GM19035 (cell line): ENCODE data around the gene INAVA.
A peak's percentile ranks its signal among the peaks of the same experiment; 100 is the strongest.

Experiments used
- ATAC-seq: cut with Tn5 transposase; IDR thresholded peaks from one replicate; pipeline ENCODE4 v1.9.1; 2021; ENCODE audit not compliant: unreplicated experiment

INAVA gene

GRCh38 chr1:200894712-200895442, at the start of gene INAVA:
TSS of gene INAVA (plus strand) at chr1:200894900. CDS start at chr1:200898401, 3,501 bp downstream.
- no peak for ATAC-seq

GRCh38 chr1:200845360-200845759, 49.3 kb upstream of the INAVA start:
- ATAC-seq: no peak

DNA sequence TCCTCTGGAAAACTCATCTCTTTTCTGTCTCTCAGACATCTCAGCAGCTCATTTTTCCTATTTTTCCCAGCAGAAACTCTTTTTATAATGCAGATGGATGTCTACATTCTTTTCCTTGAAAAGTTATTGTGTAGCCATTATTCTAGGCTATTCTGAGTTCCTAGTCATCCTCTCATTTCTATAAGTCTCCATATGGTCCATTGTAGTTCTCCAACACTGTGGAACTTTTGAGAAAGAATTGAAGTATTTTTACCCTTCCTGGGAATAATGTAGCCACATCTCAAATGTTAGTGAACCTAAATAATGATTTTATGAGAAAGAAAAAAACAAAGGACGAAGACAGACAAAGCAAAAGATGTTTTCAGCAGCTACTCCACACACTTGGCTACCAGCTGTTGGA, 48.3 kb upstream of the INAVA start:
- no peak for ATAC-seq

DNA sequence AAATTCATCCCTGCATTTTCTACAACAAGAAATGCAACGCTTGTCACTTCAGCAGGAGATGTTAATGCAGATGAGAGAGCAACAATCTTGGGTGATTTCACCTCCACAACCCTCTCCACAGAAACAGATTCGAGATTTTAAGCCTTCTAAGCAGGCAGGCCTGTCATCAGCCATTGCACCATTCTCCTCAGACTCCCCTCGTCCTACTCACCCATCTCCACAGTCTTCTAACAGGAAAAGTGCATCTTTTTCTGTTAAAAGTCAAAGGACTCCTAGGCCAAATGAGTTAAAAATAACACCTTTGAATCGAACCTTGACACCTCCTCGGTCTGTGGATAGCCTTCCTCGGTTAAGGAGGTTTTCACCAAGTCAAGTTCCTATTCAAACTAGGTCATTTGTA, 45.3 kb upstream of the INAVA start:
- no peak for ATAC-seq

DNA sequence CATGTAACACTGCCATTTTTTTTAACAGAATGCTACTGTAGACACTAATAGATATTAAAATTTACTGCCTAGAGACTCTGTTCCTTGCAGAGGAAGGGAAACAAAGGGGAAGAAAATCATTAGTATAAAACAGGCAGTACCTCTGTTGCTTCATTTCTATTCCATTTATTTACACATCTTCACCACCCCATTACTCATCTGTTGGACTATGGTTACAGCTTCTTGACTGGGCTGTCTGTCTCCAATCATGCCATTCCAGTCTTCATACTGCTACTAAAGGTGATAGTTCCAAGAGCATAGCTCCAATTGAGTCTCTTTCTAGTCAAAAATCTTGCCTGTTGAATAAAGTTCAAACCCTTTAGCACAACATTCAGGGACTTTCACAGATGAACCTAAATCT, 44.1 kb upstream of the INAVA start:
- no peak for ATAC-seq

GRCh38 chr1:200856716-200857357, 37.9 kb upstream of the INAVA start:
- ATAC-seq: no peak

- no peak for ATAC-seq
Measured at GRCh38 chr1:200857804-200858203, 36.9 kb upstream of the INAVA start.

- ATAC-seq: no peak
Measured at GRCh38 chr1:200861937-200862647, 32.6 kb upstream of the INAVA start.

DNA sequence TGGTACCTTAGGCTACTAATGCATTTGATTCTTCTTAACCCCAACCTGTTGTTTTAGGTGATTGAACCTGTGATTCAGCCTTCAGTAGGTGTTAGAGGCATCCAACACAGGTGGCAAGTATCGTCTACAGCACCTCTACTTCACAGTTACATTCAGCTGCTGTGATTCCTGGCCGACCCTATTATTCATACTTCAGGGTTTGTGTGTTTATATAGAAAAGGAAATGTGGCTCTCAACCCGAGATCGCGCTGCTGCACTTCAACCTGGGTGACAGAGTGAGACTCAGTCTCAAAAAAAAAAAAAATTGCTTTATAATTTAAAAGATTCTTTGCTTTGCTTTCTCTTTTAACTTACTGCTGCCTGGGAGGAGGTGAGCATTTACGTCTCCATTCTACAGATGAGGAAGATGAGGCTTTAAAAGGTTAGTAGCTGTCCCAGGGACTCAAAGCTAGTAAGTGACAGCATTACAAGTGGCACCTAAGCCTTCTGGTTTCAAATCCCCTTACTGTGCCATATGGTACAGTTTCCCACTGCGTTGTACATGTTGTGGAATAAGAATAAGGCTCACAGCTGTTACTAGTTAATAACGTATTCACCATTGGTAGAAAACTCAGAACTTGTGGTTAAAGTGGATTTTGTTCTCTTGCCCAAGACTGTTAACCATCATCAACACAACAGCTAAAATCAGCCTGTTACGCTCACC, 31.8 kb upstream of the INAVA start:
- no peak for ATAC-seq

GRCh38 chr1:200866116-200866515, 28.6 kb upstream of the INAVA start:
- no peak for ATAC-seq

GRCh38 chr1:200866521-200866920, 28.2 kb upstream of the INAVA start:
- ATAC-seq: peak; percentile 86

- ATAC-seq: no peak
Measured at GRCh38 chr1:200867018-200867811, 27.5 kb upstream of the INAVA start.

DNA sequence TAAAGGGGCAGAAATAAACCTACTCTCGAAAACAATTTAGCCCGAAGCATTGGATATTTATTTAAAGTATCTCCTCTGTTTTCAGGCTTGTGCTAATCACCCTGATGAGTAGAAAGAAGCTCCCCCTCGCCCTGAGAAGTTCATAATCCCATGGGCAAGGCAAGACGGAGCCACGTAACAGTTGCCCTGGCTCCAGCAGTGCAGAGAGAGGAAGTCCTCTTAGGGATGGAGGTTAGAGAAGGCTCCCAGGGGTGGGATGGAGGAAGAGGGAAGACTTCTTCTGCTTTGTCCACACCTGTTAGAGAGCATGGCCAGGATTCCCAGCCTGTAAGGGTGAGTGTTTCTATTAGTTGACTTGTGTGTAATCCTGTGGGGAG, 25.3 kb upstream of the INAVA start:
- ATAC-seq: no peak

DNA sequence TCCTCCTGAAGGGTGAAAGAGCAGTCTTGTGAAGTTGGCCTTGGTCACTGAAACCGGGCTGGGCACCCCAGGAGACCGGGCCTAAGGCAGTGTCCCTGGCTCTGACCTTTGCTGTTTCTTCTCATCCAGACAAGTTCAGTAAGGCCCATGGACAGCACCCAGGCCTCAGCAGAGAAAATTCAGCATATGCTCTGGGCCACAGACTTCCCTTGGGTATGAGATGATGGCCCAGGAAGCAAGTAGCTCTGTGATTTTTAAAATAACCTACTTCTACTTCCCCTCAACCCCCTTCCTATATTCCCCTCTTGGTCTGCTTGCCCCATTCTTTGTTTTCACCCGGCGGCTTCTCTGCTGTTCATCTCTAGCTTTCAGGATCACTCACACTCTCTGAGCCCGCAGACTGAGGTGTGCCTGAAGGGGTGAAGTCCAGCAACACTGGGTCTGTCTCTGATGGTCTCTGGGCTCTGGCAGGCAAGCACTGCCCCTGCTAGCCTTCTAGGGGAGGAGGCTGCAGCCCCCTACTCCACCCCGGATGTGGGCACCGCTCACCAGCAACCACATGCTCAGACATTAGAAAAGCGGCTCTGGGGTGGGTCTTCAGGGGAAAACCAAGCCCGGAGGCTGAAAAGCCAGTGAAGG, 24.8 kb upstream of the INAVA start:
- ATAC-seq: peak; percentile 56

DNA sequence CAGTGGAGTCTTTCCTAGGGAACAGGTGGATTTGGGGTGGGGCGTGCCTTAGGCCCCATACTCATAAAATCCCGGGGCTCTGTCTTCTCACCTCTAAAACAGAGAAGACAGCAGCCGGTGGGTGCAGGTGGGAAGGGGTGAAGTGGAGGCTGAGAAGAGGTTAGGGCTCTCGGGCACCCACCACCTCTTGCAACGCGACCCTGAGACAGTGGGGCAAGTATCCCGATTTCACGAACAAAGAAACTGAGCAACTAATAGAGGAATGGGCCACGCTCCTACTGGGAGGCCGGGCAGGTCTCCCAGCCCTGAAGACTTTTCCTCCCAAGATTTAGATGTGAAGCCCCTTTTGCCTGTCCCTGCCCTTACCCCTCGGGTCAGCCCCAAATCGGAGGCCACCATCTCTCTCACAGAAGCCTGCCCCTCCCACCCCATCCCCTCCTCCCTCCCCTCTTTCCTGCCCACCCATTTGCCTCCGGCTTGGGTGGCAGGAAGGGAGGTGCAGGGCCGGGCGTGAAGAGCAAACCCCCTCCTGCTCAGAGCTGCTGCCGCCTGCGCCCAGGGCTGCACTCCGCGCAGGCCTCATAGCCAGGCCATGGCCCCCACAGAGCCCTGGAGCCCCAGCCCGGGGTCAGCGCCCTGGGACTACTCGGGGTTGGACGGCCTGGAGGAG, 22.1 kb upstream of the INAVA start, which contains the start of gene GPR25:
Gene GPR25 (plus strand): TSS at position 536 of the 670 bp plus-strand sequence. CDS start 57 bp downstream, at position 593.
- ATAC-seq: no peak

GRCh38 chr1:200873116-200873670, 21.5 kb upstream of the INAVA start:
- no peak for ATAC-seq

GRCh38 chr1:200873671-200874397, 20.9 kb upstream of the INAVA start:
- no peak for ATAC-seq

DNA sequence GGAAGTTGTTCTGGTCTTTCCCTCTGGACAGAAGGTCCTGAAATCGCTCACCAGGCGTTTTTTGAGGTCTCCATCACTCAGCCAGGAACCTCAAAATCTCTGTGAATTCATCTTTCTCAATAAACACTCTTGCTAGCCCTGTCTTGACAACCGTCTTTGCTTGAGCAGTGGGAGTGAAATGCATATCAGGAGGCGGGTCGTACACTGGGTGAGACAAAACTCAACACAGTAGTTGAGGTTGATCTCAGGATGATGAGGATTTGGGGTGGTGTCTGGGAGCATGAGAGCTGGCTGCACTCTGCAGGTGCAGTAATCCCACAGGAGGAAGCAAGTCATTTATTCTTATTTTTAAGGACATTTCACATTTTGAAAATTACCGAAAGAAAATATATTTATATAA, 20.0 kb upstream of the INAVA start:
- ATAC-seq: no peak

DNA sequence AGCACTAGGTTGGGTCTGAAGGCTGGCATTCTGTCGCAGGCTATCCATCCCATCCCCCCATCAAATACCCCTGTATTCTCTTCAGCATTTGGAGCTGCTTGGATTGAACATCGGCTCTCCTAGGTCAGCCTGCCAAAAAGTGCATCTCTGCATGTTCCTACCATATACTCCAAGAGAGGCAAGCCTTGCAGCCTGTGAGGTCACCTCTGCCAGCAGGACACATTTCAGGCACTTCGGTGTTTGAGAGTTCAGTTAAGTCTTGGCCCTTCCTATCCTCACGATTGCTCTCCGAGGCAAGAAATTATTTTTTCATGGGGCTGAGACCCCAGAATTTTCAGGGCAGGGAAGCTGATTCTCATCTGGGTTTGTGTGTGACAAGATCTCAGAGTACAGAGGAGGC, 19.3 kb upstream of the INAVA start:
- ATAC-seq: no peak
